GM23248 (cell line): ENCODE results near the gene CASP9.
"Not testable (repeated sequence)": the region's sequence is repeated elsewhere in the genome, so short reads cannot be mapped to it uniquely, and the experiment has no call there.

Experiments used
- EZH2 ChIP-seq: fragments of 200-600 bp; sonication (generic); IDR thresholded peaks from 2 replicates; pipeline ENCODE4 v1.6.1; 2018; ENCODE audit warnings: antibody characterized with exemption, mild to moderate bottlenecking; ENCODE audit not compliant: insufficient read depth, poor library complexity, severe bottlenecking
- EZH2phosphoT487 ChIP-seq: fragments of 200-600 bp; sonication (generic); IDR thresholded peaks from 2 replicates; pipeline ENCODE4 v1.6.1; 2018; ENCODE audit warnings: antibody characterized with exemption, moderate library complexity, mild to moderate bottlenecking, low read depth; ENCODE audit not compliant: insufficient read depth

DNA sequence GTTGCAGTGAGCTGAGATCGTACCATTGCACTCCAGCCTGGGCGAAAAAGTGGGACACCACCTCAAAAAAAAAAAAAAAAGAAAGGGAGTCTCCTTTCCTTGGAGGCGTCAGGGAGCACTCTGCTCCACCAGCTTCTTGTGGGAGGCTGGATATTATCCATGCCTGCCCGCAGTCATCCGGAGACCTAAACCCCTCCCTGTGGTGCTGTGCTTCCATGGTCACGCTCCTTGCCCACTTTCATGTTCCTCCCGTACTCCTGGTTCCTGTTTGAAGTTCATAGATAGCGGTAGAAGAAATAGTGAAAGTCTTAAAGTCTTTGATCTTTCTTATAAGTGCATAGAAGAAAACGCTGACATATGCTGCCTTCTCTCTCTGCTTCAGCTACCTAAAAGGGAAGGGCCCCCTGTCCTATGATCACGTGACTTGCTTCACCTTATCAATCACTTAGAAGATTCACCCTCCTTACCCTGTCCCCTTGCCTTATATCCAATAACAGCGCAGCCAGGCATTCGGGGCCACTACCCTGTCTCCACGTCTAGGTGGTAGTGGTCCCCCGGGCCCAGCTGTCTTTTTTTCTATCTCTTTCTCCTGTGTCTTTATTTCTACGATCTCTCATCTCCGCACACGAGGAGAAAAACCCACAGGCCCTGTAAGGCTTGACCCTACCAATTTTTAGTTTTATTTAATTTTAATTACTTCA, 2.7 kb downstream of the CASP9 start:
- not testable (repeated sequence) for TF ChIP-seq EZH2phosphoT487, EZH2
